Right renal cortex interstitium (tissue), 3 donors: ENCODE data around the gene FZD2. TPM values are rescaled to one million over a fixed set of nuclear protein-coding genes. Genes with fewer than 3 reads are reported as not detected.
"Not testable (repeated sequence)": the region's sequence is repeated elsewhere in the genome, so short reads cannot be mapped to it uniquely, and the experiment has no call there.

ENCODE experiments used
- DNase-seq, 3 donors: peaks; one replicate each; pipeline ENCODE4 v3.0.0-alpha.2; 2013; ENCODE audit warnings: low read depth in 3 of 3, low spot score in 2 of 3
- polyA plus RNA-seq, 3 donors: library from polyadenylated mRNA; unstranded; fragments of 120-200 nt; gene quantifications; one replicate each; pipeline ENCODE4 v1.2.1, GENCODE V29; 2013; ENCODE audit not compliant: insufficient read length in 3 of 3

FZD2 gene
- polyA plus RNA-seq, 3 donors: 23.3 to 32.7 (median 26.1) TPM

DNA sequence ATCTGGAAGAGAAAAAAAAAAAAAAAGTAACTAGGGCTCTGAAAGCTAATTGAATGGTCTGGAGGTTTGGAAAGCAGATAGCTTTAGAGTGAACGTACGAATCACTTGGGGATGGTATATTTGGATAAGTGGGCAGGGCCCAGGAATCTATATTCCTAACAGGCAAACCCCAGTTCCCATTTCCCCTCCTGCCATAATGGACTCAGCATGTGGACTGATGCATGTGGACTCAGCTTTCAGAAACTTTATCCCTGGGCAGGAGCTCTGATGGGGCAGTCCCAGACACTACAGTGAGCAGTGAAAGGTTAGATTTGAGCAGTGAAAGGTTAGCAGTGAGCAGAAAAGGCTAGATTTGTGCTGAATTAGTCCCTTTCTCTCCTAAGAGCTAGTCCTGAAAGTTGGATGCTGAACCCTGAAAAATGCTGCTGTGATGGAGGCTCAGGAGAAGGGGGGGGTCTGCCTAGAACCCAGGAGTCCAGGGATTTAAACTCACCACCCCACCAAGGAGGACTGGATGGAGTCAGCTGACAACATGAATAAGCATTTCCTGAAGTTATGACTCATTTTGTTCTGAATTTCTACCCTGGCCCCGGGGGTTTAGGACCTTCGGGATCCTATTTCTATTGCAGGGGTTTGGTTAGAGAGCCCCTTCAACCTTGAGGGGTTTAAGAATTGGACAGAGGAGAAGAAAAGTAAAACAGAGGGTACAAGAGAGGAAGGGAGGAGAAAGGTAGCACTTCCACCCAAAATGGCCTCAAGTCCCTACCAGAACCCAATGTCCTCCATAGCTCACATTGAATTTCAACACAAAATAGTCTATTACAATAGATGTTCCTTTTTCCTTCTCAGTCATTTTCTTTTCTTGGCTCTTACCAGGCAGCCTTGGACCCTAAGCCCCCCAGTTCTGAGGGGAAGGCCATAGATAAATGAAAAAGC lies 10.3 kb upstream of the FZD2 start:
- no peak for DNase-seq

DNA sequence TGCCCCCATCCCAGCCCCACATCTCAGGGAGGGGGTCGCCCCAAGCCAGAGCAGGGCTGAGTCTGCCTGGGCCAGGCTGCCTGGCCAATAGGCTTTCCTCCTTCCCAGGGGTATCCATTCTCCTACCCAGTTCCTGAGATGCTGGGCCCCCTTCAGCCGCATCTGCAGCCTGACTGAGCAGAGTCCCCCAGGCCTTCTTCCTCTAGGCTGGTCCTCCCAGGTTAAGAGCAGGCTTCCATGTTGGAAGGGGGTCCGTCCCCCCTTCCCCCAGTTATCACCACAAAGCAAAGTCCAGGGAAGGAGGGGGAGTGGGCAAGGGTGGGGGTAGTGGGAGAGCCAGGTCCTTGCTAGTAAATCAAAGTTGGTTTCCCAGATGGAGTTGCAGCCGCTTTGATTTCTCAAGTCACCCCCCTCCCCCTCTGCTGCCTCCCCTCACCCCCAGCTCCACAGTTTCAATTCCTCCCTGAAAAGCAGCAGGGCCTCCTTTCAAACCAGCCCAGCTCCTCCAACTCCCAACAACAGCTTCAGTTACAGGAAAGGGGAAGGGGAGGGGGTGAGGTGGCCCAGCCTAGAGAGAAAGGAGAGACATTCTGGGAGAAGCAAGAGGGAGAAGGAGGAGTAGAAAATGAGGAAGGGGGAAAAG lies 9.5 kb upstream of the FZD2 start:
- DNase-seq: no peak

DNA sequence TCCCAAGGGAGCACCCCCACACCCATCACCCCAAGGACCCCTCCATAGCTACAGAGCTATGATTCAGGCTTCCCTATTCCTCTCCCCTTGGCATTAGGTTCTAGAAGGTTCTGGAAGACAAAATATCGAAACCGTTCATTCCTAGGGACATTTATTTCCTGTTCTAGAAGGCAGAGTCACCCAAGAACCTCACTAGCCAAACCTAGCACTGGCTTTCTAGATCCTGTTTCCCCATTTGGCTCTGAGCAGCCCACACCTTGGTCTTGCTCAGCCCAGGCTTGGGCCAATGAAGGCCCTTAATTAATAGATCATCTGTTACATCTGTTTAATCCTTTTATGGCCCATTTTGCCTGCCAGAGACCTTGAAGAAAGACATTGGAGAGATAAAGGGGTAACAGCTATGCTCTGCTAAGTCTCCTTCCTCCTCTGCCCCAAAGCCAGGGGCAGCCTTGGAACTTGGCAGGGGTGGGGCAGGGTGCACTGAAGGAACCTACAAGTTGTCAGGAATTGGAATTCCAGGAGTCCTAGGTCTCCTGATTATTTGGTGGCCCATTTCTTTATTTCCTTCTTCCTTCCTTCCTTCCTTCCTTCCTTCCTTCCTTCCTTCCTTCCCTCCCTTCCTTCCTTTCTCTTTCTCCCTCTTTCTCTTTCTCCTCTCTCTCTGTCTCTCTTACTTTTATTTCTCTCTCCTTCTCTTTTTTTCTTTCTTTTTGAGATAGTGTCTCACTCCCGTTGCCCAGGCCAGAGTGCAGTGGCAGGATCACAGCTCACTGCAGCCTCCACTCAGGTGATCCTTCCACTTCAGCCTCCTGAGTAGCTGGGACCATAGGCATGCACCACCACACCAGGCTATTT lies 8.7 kb upstream of the FZD2 start:
- no peak for DNase-seq

DNA sequence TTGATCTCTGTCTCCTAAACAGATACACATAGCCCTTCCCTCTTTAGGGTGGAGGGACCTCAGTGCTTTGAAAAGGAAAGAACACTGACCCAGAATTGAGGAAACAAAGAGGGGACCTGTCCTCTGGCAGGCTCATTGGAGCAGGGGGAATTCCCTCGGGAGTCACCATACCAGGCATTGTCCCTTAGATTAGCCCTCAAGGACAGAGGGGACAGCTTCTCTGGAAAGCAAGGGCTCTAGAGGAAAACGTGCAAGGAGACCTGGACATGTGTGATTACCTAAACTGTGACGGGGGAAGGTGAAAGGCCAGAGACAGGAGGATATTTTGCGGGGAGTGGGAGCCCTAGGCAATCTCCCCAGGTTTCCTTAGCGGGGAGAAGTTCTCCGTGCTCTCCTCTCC lies 7.6 kb upstream of the FZD2 start:
- no peak for DNase-seq

DNA sequence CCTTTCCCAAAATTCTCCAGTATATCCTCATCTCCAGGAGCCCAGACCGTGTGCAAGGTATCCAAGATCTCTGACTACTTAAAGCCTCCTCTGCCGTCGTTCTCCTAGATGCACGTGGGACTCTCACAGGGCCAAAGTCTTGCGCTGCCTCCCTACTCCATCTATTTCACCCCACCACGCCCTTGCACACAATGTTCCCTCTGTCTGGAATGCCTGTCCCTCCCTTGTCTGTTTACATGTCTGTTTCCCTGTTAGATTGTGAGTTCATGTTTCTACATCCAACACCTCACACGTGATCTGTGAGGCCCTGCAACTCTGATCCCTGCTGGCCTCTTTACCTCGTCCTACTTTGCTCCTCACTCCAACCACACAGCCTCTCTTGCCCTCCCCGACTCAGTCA lies 4.9 kb upstream of the FZD2 start:
- no peak for DNase-seq

DNA sequence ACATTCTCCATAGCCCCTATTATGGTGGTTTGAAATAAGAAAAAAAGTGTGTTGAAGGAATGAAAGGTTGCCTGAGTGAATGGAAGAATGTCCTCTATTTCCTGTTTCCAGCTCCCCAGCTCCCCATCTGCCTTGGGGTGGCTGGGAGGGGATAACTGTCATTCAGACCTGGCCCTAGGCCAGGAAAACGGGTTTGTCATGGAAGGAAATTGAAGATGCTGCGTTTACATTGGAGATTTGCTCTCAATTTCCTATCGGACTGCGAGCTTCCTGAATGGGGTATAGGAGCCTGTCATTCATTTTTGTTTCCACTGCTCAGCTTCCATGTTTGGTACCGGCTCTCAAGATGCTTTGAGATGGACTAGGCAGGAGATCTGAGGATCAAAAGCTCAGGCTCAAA lies 2.2 kb upstream of the FZD2 start:
- DNase-seq: no peak

DNA sequence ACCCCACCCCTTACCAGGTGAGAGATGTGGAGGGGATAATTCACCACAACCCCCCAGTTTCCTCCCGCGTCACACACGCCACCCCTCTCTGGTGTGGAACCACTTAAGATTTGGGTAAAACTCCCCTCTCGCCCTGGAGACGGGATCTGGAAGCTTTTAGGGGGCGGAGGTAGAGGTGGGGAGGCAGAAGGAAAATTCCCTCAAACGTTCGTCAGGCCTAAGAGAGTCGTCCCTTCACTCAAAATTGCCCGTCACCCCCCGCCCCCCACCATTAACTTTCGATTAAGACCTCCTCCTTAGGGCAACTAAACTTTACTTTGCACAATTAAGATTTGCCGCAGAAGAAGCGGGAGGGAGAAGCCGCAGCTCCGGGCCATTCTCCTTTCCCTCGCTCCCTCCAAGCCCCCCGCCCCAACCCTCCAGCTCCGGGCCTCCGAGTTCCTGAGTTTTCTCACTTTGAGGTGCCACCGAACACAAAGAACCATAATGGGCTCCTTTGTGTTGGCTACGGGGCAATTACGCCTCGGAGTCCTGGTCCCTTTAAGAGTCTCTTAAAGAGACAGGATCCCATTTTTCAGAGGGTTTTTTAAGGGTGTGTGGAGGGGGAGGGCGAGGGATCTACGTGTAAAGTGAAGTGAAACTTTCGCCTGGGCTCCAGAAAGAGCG lies 985 bp upstream of the FZD2 start:
- no peak for DNase-seq

DNA sequence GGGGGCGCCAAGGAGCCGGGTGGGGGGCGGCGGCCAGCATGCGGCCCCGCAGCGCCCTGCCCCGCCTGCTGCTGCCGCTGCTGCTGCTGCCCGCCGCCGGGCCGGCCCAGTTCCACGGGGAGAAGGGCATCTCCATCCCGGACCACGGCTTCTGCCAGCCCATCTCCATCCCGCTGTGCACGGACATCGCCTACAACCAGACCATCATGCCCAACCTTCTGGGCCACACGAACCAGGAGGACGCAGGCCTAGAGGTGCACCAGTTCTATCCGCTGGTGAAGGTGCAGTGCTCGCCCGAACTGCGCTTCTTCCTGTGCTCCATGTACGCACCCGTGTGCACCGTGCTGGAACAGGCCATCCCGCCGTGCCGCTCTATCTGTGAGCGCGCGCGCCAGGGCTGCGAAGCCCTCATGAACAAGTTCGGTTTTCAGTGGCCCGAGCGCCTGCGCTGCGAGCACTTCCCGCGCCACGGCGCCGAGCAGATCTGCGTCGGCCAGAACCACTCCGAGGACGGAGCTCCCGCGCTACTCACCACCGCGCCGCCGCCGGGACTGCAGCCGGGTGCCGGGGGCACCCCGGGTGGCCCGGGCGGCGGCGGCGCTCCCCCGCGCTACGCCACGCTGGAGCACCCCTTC lies 484 bp downstream of the FZD2 start:
- DNase-seq: no peak

DNA sequence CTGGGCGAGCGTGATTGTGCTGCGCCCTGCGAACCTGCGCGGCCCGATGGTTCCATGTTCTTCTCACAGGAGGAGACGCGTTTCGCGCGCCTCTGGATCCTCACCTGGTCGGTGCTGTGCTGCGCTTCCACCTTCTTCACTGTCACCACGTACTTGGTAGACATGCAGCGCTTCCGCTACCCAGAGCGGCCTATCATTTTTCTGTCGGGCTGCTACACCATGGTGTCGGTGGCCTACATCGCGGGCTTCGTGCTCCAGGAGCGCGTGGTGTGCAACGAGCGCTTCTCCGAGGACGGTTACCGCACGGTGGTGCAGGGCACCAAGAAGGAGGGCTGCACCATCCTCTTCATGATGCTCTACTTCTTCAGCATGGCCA lies 1.0 kb downstream of the FZD2 start:
- no peak for DNase-seq

DNA sequence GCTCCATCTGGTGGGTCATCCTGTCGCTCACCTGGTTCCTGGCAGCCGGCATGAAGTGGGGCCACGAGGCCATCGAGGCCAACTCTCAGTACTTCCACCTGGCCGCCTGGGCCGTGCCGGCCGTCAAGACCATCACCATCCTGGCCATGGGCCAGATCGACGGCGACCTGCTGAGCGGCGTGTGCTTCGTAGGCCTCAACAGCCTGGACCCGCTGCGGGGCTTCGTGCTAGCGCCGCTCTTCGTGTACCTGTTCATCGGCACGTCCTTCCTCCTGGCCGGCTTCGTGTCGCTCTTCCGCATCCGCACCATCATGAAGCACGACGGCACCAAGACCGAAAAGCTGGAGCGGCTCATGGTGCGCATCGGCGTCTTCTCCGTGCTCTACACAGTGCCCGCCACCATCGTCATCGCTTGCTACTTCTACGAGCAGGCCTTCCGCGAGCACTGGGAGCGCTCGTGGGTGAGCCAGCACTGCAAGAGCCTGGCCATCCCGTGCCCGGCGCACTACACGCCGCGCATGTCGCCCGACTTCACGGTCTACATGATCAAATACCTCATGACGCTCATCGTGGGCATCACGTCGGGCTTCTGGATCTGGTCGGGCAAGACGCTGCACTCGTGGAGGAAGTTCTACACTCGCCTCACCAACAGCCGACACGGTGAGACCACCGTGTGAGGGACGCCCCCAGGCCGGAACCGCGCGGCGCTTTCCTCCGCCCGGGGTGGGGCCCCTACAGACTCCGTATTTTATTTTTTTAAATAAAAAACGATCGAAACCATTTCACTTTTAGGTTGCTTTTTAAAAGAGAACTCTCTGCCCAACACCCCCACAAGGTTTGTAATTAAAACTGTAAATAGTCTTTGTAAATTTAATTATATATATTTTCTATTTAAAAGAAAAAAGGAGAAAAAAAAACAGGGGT lies 1.7 kb downstream of the FZD2 start:
- no peak for DNase-seq

DNA sequence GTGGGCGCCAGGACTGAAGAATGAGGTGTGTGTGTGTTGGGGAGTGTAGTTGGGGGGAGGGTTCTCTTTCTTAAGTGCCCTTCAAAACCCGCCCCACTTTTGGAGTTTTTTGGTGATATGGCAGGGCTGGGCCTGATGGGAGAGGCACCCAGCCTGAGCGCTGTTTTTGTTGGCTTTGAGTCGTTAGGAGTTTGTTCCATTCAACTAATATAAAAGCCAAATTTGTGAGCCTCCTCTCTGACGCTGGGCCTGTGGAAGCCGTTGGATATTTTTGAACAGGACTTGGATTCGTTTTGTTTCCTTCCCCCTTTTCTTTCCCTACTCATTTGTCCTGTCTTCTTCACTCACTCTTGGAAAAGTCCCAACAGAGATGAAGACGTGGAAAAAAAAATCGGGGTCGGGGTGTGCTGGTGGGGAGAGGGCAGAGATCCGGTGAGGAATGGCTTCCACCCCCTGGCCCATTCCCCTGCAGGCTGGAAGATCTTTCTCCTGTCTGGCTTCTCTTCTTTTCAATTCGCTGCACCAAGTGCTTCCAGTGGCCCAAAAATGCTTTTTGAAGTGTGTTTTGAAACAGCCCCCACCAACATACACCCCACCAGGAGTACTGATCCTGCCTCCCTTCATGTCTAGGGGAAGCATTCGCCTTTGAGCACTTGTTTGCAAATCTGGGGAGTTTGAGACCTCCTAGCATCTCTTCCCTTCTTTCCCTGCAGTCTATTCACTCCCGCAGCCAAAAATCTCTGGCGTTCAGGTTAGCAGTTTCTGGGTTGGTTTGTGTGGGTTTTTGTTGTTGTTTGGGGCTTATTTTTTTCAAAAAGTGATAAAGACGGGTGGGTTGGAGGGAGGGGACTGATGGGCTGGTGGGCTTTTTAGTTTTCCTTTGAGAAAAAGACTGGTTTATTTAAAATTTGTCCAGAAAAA lies 2.6 kb downstream of the FZD2 start:
- DNase-seq: no peak

DNA sequence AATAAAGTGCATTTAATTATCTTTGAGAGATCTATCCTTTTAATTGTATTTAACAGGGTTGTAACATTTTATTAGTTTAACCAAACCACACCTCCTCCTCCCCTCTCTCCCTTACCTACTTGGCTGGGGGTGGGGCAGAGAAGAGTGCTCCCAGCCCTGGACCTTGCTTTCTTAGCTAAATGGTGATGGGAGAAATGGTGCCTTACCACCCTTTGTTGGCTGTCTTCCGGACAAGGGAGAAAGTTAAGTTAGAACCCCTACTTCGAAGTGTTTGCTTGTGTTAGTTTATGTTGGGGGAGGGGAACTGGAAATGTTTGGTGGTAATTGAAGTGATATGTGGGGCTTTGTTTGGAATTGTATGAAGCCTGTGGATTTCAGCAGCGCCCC lies 3.9 kb downstream of the FZD2 start:
- no peak for DNase-seq

DNA sequence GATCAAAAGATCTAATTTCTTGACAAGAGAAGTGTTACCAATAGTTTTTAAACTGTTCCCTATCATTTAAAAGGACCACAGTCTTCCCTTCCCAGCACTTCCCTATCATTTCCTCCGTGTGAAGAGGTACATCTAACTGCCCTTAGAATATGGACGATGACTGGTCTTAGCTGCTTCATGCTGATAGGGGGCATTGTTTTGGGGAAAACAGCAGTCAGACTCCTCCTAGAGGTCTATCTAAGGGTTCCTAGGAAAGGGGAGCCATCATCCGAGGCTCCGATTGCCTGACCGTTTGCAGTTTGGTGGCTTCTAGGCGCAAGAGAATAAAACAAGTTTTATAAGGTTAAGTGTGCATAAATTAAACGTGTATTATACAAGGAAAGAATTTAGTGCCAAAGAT lies 7.1 kb downstream of the FZD2 start:
- no peak for DNase-seq

DNA sequence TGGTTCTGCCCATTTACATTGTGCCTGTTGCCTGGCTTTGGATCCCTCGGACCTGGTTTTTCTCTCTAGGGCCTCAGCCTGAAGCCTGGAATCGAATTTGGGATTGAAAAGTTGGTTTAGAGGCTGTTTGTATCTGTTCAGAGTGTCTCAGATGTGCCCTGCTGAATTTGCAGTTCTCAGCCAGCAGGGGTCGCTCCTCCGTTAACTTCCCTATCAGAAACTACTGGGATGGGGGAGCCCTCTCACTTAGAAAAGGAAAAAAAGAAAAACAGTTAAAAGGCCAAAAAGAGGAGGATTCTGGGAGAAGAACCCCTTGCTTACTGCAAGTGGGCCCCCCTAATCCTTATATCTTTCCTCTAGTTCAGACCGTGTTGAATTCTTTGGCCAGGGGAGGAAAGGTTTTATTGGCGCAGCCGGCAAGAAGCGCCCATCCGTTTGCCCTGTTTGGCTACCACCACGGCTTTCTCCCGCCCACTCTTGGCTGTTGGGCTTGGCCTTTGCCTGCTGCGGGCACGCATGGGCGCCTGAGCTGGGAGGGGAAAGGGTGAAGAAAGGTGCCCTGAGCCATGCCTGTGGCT lies 8.7 kb downstream of the FZD2 start:
- no peak for DNase-seq

DNA sequence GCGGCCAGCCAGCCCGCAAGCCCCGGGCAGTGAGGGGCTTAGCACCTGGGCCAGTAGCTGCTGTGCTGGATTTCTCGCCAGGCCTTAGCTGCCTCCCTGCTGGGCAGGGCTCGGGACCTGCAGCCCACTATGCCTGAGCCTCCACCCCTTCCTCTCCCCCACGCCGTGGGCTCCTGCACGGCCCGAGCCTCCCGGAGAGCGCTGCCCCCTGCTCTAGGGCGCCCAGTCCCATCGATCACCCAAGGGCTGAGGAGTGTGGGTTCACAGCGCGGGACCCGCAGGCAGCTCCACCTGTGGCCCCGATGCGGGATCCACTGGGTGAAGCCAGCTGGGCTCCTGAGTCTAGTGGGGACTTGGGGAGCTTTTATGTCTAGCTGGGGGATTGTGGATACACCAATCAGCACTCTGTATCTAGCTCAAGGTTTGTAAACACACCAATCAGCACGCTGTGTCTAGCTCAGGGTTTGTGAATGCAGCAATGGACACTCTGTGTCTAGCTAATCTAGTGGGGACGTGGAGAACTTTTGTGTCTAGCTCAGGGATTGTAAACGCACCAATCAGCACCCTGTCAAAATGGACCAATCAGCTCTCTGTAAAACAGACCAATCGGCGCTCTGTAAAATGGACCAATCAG lies 11.1 kb downstream of the FZD2 start:
- not testable (repeated sequence) for DNase-seq

DNA sequence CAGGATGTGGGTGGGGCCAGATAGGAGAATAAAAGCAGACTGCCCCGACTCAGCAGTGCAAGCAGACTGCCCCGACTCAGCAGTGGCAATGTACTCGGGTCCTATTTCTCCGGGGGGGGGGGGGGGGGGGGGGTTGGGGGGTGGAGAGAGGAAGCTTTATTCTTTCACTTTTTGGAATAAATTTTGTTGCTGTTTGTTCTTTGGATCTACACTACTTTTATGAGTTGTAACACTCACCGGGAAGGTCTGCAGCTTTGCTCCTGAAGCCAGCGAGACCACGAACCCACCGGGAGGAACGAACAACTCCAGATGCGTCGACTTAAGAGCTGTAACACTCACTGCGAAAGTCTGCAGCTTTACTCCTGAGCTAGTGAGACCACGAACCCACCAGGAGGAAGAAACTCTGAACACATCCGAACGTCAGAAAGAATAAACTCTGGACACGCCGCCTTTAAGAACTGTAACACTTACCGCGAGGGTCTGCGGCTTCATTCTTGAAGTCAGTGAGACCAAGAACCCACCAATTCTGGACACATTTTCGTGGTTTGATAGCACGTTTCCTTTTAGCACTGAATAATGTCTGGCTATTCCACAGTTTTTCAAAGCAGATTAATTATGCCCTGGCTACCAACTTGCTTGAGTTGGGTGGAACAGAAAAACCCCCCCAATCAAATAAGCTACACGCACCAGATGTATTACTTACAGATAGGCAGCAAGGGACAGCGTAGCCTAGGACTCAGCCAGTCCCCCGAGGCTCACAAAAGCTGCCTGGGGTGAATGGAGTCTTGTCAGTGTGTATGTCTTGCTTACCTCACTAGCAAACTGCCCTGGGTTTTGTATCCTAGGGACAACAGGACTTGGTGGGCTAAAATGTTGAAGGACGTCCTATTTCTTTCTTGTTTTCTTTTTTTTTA lies 11.9 kb downstream of the FZD2 start:
- DNase-seq: no peak
